ENCODE results near the gene AOAH.

Gene AOAH

DNA sequence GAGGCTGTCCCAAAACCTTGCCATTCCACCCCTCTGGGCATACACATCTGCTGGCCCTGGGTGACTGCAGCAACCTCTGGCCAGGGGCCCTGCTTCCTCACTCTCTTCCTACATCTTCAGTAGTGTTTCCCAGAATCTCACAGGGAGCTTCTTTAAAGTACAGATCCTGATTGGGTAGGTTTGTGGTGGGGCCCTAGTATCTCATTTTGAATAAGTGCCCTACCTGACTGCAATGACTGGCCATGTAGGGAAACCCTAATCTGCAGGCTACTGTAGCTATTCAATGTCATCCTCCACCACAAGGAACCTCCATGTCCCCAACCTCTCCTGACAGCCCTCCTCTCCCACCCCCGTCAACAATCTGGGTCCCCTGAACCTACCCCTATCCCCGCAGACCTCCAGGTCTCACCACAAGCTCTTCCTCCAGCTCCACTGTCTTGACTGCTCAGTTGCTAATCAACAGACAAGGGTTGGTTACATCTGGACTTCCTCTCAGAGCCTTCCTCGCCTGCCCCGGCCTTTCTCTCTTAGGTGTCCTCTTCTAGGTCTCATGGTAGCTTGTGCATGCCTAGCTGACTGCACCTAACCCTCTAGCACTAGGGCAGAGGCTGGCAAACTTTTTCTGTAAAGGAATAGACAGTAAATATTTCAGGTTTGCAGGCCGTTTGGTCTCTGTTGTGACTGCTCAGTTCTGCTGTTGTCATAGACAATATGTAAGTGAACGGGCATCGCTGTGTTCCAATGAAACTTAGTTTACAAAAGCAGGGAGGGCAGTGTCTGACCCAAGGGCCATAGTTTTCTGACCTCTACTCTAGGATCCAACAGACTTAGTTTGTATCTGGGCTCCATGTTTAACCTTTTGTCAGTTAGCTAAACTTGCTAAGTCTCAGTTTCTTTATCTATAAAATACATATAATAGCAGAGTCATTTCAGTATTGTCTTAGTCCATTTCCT lies 121.1 kb downstream of the AOAH start:
- no peak overlapping the region for H3K27ac ChIP-seq (ENCODE audit: low read depth, low read length)
- no peak overlapping the region for H3K4me2 ChIP-seq (ENCODE audit: low read length)
- H3K9me2 ChIP-seq (replicated peaks; ENCODE audit: control insufficient read depth, low read length) = no peaks in the 10 kb centered on the region
- H3K4me3 ChIP-seq (ENCODE audit: low read length) = no peak overlapping the region
- no peaks in the 10 kb centered on the region for H4K20me1 ChIP-seq (ENCODE audit: control insufficient read depth, insufficient read depth, low read depth, low read length)
- TF ChIP-seq EZH2phosphoT487 (IDR thresholded peaks at IDR 0.05; ENCODE audit: borderline replicate concordance, low read length) = no peak
- TF ChIP-seq, protein P1, sequence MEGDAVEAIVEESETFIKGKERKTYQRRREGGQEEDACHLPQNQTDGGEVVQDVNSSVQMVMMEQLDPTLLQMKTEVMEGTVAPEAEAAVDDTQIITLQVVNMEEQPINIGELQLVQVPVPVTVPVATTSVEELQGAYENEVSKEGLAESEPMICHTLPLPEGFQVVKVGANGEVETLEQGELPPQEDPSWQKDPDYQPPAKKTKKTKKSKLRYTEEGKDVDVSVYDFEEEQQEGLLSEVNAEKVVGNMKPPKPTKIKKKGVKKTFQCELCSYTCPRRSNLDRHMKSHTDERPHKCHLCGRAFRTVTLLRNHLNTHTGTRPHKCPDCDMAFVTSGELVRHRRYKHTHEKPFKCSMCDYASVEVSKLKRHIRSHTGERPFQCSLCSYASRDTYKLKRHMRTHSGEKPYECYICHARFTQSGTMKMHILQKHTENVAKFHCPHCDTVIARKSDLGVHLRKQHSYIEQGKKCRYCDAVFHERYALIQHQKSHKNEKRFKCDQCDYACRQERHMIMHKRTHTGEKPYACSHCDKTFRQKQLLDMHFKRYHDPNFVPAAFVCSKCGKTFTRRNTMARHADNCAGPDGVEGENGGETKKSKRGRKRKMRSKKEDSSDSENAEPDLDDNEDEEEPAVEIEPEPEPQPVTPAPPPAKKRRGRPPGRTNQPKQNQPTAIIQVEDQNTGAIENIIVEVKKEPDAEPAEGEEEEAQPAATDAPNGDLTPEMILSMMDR (IDR thresholded peaks at IDR 0.05; ENCODE audit: low read depth, low read length, poor library complexity, severe bottlenecking) = no peak
- no peaks in the 10 kb centered on the region for H3K79me2 ChIP-seq (ENCODE audit: control insufficient read depth, low read length)
- H3F3A ChIP-seq (ENCODE audit: control insufficient read depth, insufficient read depth) = no peaks in the 10 kb centered on the region
- H3K9me3 ChIP-seq (ENCODE audit: control insufficient read depth, insufficient read depth, low read length) = no peaks in the 10 kb centered on the region
- peaks cover 4% of the 10 kb centered on the region; the same call in 1 of the 2 replicates for H3K27me3 ChIP-seq (ENCODE audit: control insufficient read depth, low read length)
- H3K4me1 ChIP-seq (ENCODE audit: control insufficient read depth, low read length) = no peaks in the 10 kb centered on the region
- H3K36me3 ChIP-seq (ENCODE audit: control insufficient read depth, low read length) = no peaks in the 10 kb centered on the region

DNA sequence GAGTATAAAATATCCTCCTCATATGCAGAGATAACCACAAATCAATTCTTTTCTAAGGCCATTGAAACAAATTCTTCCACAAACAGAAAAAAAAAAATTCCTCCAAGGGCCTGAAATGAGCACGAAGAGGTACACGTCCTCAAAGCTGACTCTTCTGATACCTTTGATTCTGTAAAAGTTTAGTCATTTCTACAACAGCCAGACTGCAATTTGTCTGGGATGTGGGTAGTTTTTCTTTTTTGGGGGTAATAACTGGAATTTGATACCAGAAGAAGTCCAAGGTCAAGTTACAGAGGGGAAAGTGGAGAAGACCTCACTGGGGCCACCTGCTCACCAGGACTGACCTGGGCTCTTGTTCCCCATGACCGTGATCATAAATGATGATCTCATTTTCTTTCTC lies 121.8 kb downstream of the AOAH start:
- Histone ChIP-seq H3F3A (ENCODE audit: control insufficient read depth, insufficient read depth) (no peaks in the 10 kb centered on the region), H3K27ac (ENCODE audit: low read depth, low read length) (no peak overlapping the region), H3K9me2 (replicated peaks; ENCODE audit: control insufficient read depth, low read length) (no peaks in the 10 kb centered on the region), H3K27me3 (ENCODE audit: control insufficient read depth, low read length) (peaks cover 4% of the 10 kb centered on the region; the same call in 1 of the 2 replicates), H3K4me1 (ENCODE audit: control insufficient read depth, low read length) (no peaks in the 10 kb centered on the region), H4K20me1 (ENCODE audit: control insufficient read depth, insufficient read depth, low read depth, low read length) (no peaks in the 10 kb centered on the region), H3K9me3 (ENCODE audit: control insufficient read depth, insufficient read depth, low read length) (no peaks in the 10 kb centered on the region), H3K4me2 (ENCODE audit: low read length) (no peak overlapping the region), H3K36me3 (ENCODE audit: control insufficient read depth, low read length) (no peaks in the 10 kb centered on the region), H3K79me2 (ENCODE audit: control insufficient read depth, low read length) (no peaks in the 10 kb centered on the region), H3K4me3 (ENCODE audit: low read length) (no peak overlapping the region)
- TF ChIP-seq EZH2phosphoT487 (IDR thresholded peaks at IDR 0.05; ENCODE audit: borderline replicate concordance, low read length) = no peak

DNA sequence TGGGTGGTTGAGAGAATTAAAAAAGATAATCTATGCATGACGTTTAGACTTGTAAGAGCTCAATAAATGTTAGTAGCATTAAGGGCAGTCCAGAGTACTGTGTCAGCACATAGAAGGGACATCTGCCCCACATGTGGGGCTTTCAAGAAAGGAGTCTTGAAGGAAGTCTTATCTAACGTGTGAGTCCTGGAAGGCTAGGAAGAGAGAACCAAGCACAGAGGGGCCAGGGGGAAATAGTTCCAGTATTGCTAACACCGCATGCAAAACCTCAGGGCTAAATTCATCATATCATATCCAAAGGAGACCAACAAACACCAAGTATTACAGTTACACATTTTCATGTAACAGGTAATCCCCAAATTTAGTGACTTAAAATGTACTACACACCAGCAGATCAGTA lies 122.7 kb downstream of the AOAH start:
- Histone ChIP-seq H4K20me1 (ENCODE audit: control insufficient read depth, insufficient read depth, low read depth, low read length) (no peaks in the 10 kb centered on the region), H3K4me1 (ENCODE audit: control insufficient read depth, low read length) (no peaks in the 10 kb centered on the region), H3K27me3 (ENCODE audit: control insufficient read depth, low read length) (peaks cover 4% of the 10 kb centered on the region; the same call in 1 of the 2 replicates), H3K4me2 (ENCODE audit: low read length) (no peak overlapping the region), H3K9me3 (ENCODE audit: control insufficient read depth, insufficient read depth, low read length) (no peaks in the 10 kb centered on the region), H3K4me3 (ENCODE audit: low read length) (no peak overlapping the region), H3K27ac (ENCODE audit: low read depth, low read length) (no peak overlapping the region), H3K79me2 (ENCODE audit: control insufficient read depth, low read length) (no peaks in the 10 kb centered on the region), H3F3A (ENCODE audit: control insufficient read depth, insufficient read depth) (no peaks in the 10 kb centered on the region), H3K36me3 (ENCODE audit: control insufficient read depth, low read length) (no peaks in the 10 kb centered on the region), H3K9me2 (replicated peaks; ENCODE audit: control insufficient read depth, low read length) (no peaks in the 10 kb centered on the region)
- TF ChIP-seq, protein P1 (IDR thresholded peaks at IDR 0.05; ENCODE audit: low read depth, low read length, poor library complexity, severe bottlenecking) = no peak
- no peak for TF ChIP-seq EZH2phosphoT487 (IDR thresholded peaks at IDR 0.05; ENCODE audit: borderline replicate concordance, low read length)

Data from DOHH2 (cell line).